Panc1 (cell line): ENCODE data around the gene DCC. TPM values are rescaled to one million over a fixed set of nuclear protein-coding genes. Genes with fewer than 3 reads are reported as not detected.

Experiments
- ATAC-seq: fragments of 200-7000 bp; cut with Tn5 transposase; 2 replicates; pipeline ENCODE4 v1.9.1; 2020; ENCODE audit warnings: mild to moderate bottlenecking, moderate library complexity
- BruUV-seq: library from RNA; stranded (reverse); fragments of 400-500 nt; replicated peaks from 2 replicates; lab custom pipeline; 2021; lab: Mats Ljungman, UMichigan
- CTCF ChIA-PET: fragments of 300-600 bp; sonication (Branson Sonifier 250); formaldehyde crosslinking; loops from one replicate; lab custom pipeline; 2022; ENCODE audit warnings: antibody characterized with exemption; lab: Charles Lee
- POLR2A ChIA-PET: fragments of 300-600 bp; sonication (Branson Sonifier 250); formaldehyde crosslinking; loops from one replicate; lab custom pipeline; 2022; ENCODE audit warnings: antibody characterized with exemption; lab: Charles Lee
- DNase-seq: peaks from one replicate; pipeline ENCODE4 v3.0.0-alpha.2; 2010; ENCODE audit warnings: low read depth, low spot score
- H3K27ac ChIP-seq: 2 replicates; pipeline ENCODE4 v1.5.1; 2011; ENCODE audit warnings: mild to moderate bottlenecking, low read length, inconsistent platforms
- H3K27me3 ChIP-seq: fragments of 200-500 bp; sonication (Bioruptor generic); 2 replicates; pipeline ENCODE4 v1.6.0; 2014; ENCODE audit warnings: low read length, inconsistent platforms; ENCODE audit not compliant: control insufficient read depth, insufficient read depth
- H3K36me3 ChIP-seq: fragments of 200-500 bp; sonication (Bioruptor generic); 2 replicates; pipeline ENCODE4 v1.5.1; 2014; ENCODE audit warnings: inconsistent platforms, mild to moderate bottlenecking, low read length, moderate library complexity; ENCODE audit not compliant: control insufficient read depth, insufficient read depth
- H3K4me1 ChIP-seq: 2 replicates; pipeline ENCODE4 v1.5.1; 2011; ENCODE audit warnings: inconsistent platforms, mild to moderate bottlenecking, low read length, moderate library complexity; ENCODE audit not compliant: control insufficient read depth, insufficient read depth
- H3K4me3 ChIP-seq, 2 experiments: 2 replicates each; pipeline ENCODE4 v1.5.1; 2011 to 2012; ENCODE audit warnings: low read depth in 2 of 2, low read length in 2 of 2, mild to moderate bottlenecking in 2 of 2, inconsistent platforms in 1 of 2, moderate library complexity in 1 of 2
- H3K9me3 ChIP-seq: fragments of 200-500 bp; sonication (Bioruptor generic); 2 replicates; pipeline ENCODE4 v1.5.1; 2014; ENCODE audit warnings: low read depth, mild to moderate bottlenecking, inconsistent platforms, low read length, moderate library complexity; ENCODE audit not compliant: control insufficient read depth, insufficient read depth
- POLR2AphosphoS5 ChIP-seq: IDR thresholded peaks from 2 replicates; pipeline ENCODE4 v1.6.1; 2012; ENCODE audit warnings: mild to moderate bottlenecking, low read depth, low read length, moderate library complexity
- REST ChIP-seq, 2 experiments: IDR thresholded peaks; 2 replicates each; pipeline ENCODE4 v1.6.1; 2011 to 2012; ENCODE audit warnings: low read depth in 2 of 2, control low read depth in 1 of 2, low read length in 1 of 2, mild to moderate bottlenecking in 1 of 2, moderate library complexity in 1 of 2; ENCODE audit not compliant: insufficient read depth in 1 of 2
- SIN3A ChIP-seq: IDR thresholded peaks from 2 replicates; pipeline ENCODE4 v1.6.1; 2012; ENCODE audit warnings: low read depth, mild to moderate bottlenecking, low read length, moderate library complexity, borderline replicate concordance; ENCODE audit not compliant: insufficient read depth
- TCF7L2 ChIP-seq: IDR thresholded peaks from 2 replicates; pipeline ENCODE4 v1.6.1; 2011; ENCODE audit warnings: mild to moderate bottlenecking, low read depth, low read length, inconsistent platforms
- in situ Hi-C: cut with HindIII; loops from 2 replicates; pipeline ENCODE4 v1.10.0; 2016; ENCODE audit warnings: low sequenced_read_pairs, low pct_unique_long_range_greater_than_20kb
- intact Hi-C: fragments of 100-400 bp; cut with micrococcal nuclease; formaldehyde crosslinking; loops from one replicate; pipeline ENCODE4 v1.10.0; 2022; ENCODE audit not compliant: unreplicated experiment
- total RNA-seq: library from RNA; stranded (reverse); gene quantifications from one replicate; pipeline ENCODE4 v1.2.1, GENCODE V29; 2021; ENCODE audit not compliant: unreplicated experiment
- TF ChIP-seq, protein P1 (sequence below): fragments of 450-650 bp; IDR thresholded peaks from 2 replicates; pipeline ENCODE4 v1.5.1; 2017; ENCODE audit warnings: mild to moderate bottlenecking

The DCC gene
- total RNA-seq, 1 experiment from 2014 or later: not detected

GRCh38 chr18:53040286-53040685 is 700.3 kb downstream of the DCC start:
- no peak overlapping the region for H3K27ac ChIP-seq
- H3K36me3 ChIP-seq: no peaks in the 10 kb centered on the region
- intact Hi-C loops: no loop called here
- CTCF ChIA-PET: no interaction called here
- no peak overlapping the region for H3K4me3 ChIP-seq
- no peaks in the 10 kb centered on the region for H3K27me3 ChIP-seq
- H3K4me1 ChIP-seq: no peaks in the 10 kb centered on the region
- no TSS peak for BruUV-seq
- ATAC-seq (no peak), DNase-seq (no peak)
- TF ChIP-seq POLR2AphosphoS5 (no peak), SIN3A (no peak), TCF7L2 (no peak), REST (IDR thresholded peaks at IDR 0.05; ENCODE audit: insufficient read depth in 1 of 2, low read depth in 2 of 2, low read length in 1 of 2) (no peak)
- TF ChIP-seq, protein P1, sequence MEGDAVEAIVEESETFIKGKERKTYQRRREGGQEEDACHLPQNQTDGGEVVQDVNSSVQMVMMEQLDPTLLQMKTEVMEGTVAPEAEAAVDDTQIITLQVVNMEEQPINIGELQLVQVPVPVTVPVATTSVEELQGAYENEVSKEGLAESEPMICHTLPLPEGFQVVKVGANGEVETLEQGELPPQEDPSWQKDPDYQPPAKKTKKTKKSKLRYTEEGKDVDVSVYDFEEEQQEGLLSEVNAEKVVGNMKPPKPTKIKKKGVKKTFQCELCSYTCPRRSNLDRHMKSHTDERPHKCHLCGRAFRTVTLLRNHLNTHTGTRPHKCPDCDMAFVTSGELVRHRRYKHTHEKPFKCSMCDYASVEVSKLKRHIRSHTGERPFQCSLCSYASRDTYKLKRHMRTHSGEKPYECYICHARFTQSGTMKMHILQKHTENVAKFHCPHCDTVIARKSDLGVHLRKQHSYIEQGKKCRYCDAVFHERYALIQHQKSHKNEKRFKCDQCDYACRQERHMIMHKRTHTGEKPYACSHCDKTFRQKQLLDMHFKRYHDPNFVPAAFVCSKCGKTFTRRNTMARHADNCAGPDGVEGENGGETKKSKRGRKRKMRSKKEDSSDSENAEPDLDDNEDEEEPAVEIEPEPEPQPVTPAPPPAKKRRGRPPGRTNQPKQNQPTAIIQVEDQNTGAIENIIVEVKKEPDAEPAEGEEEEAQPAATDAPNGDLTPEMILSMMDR: no peak
- POLR2A ChIA-PET: no interaction called here
- no peaks in the 10 kb centered on the region for H3K9me3 ChIP-seq
- in situ Hi-C loops: no loop called here

DNA sequence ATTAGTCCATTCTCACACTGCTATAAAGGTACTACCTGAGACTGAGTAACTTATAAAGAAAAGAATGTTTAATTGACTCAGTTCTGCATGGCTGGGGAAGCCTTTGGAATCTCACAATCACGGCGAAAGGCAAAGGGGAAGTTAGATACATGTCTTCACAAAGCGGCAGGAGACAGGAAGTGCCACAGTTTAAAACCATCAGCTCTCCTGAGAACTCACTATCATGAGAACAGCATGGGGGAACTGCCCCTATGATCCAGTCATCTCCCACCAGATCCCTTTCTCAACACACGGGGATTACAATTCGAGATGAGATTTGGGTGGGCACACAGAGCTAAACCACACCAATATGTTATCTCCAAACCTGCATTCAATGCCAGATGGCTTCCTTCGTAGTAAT is 716.1 kb downstream of the DCC start:
- BruUV-seq: no TSS peak
- H3K36me3 ChIP-seq: no peaks in the 10 kb centered on the region; the same call in 1 of the 2 replicates
- no peaks in the 10 kb centered on the region for H3K9me3 ChIP-seq
- no peak overlapping the region for H3K4me3 ChIP-seq
- H3K27ac ChIP-seq: no peak overlapping the region
- ATAC-seq (no peak), DNase-seq (no peak)
- no peak for TF ChIP-seq REST (IDR thresholded peaks at IDR 0.05; ENCODE audit: insufficient read depth in 1 of 2, low read depth in 2 of 2, low read length in 1 of 2)
- TF ChIP-seq, protein P1: no peak
- TF ChIP-seq TCF7L2: no peak
- TF ChIP-seq POLR2AphosphoS5: no peak
- TF ChIP-seq SIN3A: no peak
- intact Hi-C loops (no loop called here), in situ Hi-C loops (no loop called here)
- H3K4me1 ChIP-seq: no peaks in the 10 kb centered on the region
- POLR2A ChIA-PET: no interaction called here
- no peaks in the 10 kb centered on the region for H3K27me3 ChIP-seq
- CTCF ChIA-PET: no interaction called here
